Nephron (organoid): ENCODE measurements around the gene BOD1L1.

Experiments used
- H3K27ac Mint-ChIP-seq, 3 experiments: 2 replicates each; pipeline ENCODE4 v1.8.0; 2020; ENCODE audit warnings: mixed read lengths in 3 of 3, mild to moderate bottlenecking in 2 of 3, moderate library complexity in 1 of 3
- H3K27me3 Mint-ChIP-seq: 2 replicates; pipeline ENCODE4 v1.8.0; 2021; ENCODE audit warnings: low read depth, mild to moderate bottlenecking, moderate library complexity, mixed read lengths
- H3K36me3 Mint-ChIP-seq: 2 replicates; pipeline ENCODE4 v1.8.0; 2020; ENCODE audit warnings: low read depth, mixed read lengths
- H3K4me1 Mint-ChIP-seq: 2 replicates; pipeline ENCODE4 v1.8.0; 2020; ENCODE audit warnings: mixed read lengths
- H3K4me3 Mint-ChIP-seq, 3 experiments: 2 replicates each; pipeline ENCODE4 v1.8.0; 2020; ENCODE audit warnings: mild to moderate bottlenecking in 3 of 3, mixed read lengths in 3 of 3, moderate library complexity in 2 of 3
- H3K9me3 Mint-ChIP-seq: 2 replicates; pipeline ENCODE4 v1.8.0; 2020; ENCODE audit warnings: mixed read lengths
- CTCF ChIP-seq, 3 experiments: fragments of 200-600 bp; sonication (generic); IDR thresholded peaks; one replicate each; pipeline ENCODE4 v1.5.0; 2021; ENCODE audit warnings: antibody characterized with exemption in 3 of 3; ENCODE audit not compliant: unreplicated experiment in 3 of 3

BOD1L1 gene

GRCh38 chr4:13538427-13538973 is 89.0 kb downstream of the BOD1L1 start:
- H3K4me3 Mint-ChIP-seq = peak overlapping the region in 2 of 3 experiments; percentile 32 to 40
- H3K27me3 Mint-ChIP-seq = peaks cover 99% of the 10 kb centered on the region
- H3K9me3 Mint-ChIP-seq = peaks cover 5% of the 10 kb centered on the region
- no peak overlapping the region for H3K27ac Mint-ChIP-seq
- peaks cover 4% of the 10 kb centered on the region for H3K36me3 Mint-ChIP-seq
- H3K4me1 Mint-ChIP-seq = no peaks in the 10 kb centered on the region
- TF ChIP-seq CTCF (IDR thresholded peaks at IDR 0.05; ENCODE audit: unreplicated experiment in 3 of 3) = no peak

- H3K36me3 Mint-ChIP-seq = peaks cover 4% of the 10 kb centered on the region
- H3K27ac Mint-ChIP-seq = no peak overlapping the region
- H3K4me1 Mint-ChIP-seq = no peaks in the 10 kb centered on the region
Observed at GRCh38 chr4:13537832-13538177, 89.7 kb downstream of the BOD1L1 start.

GRCh38 chr4:13537011-13537831 is 90.3 kb downstream of the BOD1L1 start:
- peaks cover 4% of the 10 kb centered on the region for H3K36me3 Mint-ChIP-seq
- H3K4me1 Mint-ChIP-seq = no peaks in the 10 kb centered on the region
- no peak overlapping the region for H3K4me3 Mint-ChIP-seq
- no peak overlapping the region for H3K27ac Mint-ChIP-seq
- H3K27me3 Mint-ChIP-seq = peaks cover 100% of the 10 kb centered on the region
- H3K9me3 Mint-ChIP-seq = peaks cover 5% of the 10 kb centered on the region
- no peak for TF ChIP-seq CTCF (IDR thresholded peaks at IDR 0.05; ENCODE audit: unreplicated experiment in 3 of 3)

More at GRCh38 chr4:13537832-13538177, 89.7 kb downstream of the BOD1L1 start:
- peaks cover 5% of the 10 kb centered on the region for H3K9me3 Mint-ChIP-seq
- H3K4me3 Mint-ChIP-seq = no peak overlapping the region
- no peak for TF ChIP-seq CTCF (IDR thresholded peaks at IDR 0.05; ENCODE audit: unreplicated experiment in 3 of 3)
- peaks cover 99% of the 10 kb centered on the region for H3K27me3 Mint-ChIP-seq

- Mint-ChIP-seq H3K9me3 (peaks cover 5% of the 10 kb centered on the region), H3K4me1 (peaks cover 2% of the 10 kb centered on the region), H3K27me3 (peaks cover 100% of the 10 kb centered on the region), H3K36me3 (peaks cover 4% of the 10 kb centered on the region), H3K27ac (no peak overlapping the region), H3K4me3 (no peak overlapping the region)
- TF ChIP-seq CTCF (IDR thresholded peaks at IDR 0.05; ENCODE audit: unreplicated experiment in 3 of 3) = no peak
Observed at GRCh38 chr4:13536607-13537006, 90.9 kb downstream of the BOD1L1 start.

- Mint-ChIP-seq H3K4me1 (peaks cover 6% of the 10 kb centered on the region), H3K36me3 (peaks cover 2% of the 10 kb centered on the region), H3K9me3 (peaks cover 5% of the 10 kb centered on the region), H3K27ac (no peak overlapping the region), H3K27me3 (peaks cover 100% of the 10 kb centered on the region), H3K4me3 (peak overlapping the region in 1 of 3 experiments; percentile 27)
- no peak for TF ChIP-seq CTCF (IDR thresholded peaks at IDR 0.05; ENCODE audit: unreplicated experiment in 3 of 3)
Observed at GRCh38 chr4:13535708-13536361, 91.7 kb downstream of the BOD1L1 start.
